NCI-H2081 treated with DMSO at 0.1 percent for 48 hours (cell line): ENCODE data around the gene C3orf20.
"Not testable (repeated sequence)": the region's sequence is repeated elsewhere in the genome, so short reads cannot be mapped to it uniquely, and the experiment has no call there.

Experiments
- DNase-seq: peaks from one replicate; lab custom pipeline; 2025; lab: John Stamatoyannopoulos, UW

C3orf20 gene

DNA sequence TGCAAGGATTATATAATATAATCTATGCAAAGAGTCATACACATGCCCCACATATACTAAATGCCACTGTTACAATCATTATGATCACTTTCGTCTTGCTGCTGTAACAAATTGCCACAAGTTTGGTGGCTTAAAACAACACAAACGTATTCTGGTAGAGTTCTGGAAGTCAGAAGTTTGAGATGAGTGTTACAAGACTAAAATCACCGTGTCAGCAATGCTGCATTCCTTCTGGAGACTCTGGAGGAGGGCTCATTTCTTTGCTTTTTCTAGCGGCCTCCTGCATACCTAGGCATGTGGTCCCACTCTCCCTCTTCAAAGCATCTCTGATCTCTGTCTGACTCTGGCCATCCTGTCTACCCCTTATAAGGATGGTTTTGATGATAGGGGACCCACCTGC is 24.7 kb upstream of the C3orf20 start:
- no peak for DNase-seq

DNA sequence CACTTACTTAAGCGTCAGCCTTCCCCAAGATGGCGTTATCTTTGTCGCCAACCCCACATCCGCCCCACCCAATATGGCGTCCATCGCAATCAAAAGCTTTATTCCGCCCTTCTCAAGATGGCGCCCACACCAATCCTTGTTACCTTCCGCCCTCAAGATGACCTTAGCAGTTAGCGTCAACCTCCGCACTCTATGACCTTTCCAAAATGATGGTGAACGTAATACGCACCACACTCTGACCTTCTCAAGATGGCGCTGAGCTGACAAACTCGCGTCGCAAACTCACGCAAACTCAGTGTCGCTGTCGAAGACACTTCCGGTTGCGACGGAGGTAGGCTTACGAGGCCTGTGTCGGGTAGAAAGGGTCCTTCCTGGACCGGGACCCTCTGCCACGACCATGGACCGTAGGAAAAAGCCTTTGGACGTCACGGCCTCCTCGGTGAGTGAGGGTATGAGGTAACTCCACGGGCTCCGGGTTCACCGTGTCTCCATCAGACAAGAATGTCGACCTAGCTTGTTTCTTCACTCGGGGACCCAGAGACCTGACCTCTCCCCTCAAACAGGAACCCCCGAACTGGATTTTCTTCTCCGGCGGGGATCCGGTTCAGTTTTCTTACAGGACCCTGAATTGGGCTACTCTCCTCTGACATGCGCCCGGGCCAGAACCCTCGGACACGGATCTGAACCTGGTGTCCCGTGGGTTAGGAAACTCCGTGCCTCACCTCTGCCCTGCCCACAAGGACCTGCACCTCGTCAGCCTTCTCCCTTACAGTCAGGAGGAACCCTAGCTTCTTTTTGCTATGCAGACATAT is 23.3 kb upstream of the C3orf20 start, which contains the start of gene CCDC174:
Gene CCDC174 (plus strand): TSS at position 323 of the 812 bp plus-strand sequence. CDS start 75 bp downstream, at position 398.
- peak; percentile 94 for DNase-seq

DNA sequence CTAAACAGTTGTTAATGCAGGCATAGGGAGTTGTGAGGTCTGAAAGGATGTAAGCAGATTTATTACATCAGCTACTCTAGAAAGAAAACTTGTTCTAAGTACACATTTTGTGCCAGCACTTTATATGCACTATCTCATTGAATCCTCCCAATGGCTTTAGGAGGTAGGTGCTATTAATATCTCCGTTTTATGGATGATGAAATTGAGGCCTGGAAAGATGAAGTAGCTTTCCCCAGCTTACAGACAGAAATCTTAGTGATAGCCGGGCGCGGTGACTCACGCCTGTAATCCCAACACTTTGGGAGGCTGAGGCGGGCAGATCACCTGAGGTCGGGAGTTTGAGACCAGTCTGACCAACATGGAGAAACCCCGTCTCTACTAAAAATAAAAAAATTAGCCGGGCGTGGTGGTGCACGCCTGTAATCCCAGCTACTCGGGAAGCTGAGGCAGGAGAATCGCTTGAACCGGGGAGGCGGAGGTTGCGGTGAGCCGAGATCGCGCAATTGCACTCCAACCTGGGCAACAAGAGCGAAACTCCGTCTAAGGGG is 22.5 kb upstream of the C3orf20 start:
- DNase-seq = not testable (repeated sequence)

DNA sequence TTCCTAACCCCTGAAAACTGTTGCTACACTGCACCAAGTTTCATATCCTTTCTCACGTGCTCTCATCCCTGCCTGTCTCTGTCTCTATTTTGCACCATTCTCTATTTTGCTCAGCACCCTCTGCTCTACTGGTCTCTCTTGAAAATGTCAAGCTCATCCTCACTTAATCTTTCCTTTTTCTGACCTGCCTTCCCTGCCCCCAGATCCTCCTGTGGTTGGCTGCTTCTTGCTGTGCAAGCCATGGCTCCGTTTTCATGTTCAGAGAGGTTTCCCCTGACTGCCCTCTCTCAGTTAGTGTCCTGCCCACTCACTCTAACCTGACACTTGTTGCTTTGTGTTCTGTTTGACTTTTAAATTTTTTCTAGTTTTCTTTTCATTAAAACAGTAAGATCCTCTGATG is 17.4 kb upstream of the C3orf20 start:
- no peak for DNase-seq

DNA sequence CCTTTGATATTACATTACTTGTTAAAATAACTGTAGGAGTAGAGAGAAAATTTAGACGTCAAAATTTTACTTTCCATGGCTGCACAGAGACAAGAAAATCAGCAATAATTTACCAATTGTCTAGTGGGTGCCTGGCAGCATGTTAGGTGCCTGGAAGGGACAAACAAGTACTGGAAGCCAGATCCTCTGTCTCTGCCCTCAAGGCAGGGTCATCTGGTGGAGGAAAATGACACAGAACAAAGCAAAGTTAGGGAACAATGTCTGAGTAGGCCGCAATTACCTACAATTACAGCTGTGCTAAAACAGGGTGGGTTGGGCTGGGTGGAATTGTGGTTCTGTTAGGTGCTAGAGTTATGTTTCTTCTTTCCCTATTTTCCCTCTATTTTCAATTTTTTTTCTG is 16.0 kb upstream of the C3orf20 start:
- no peak for DNase-seq

DNA sequence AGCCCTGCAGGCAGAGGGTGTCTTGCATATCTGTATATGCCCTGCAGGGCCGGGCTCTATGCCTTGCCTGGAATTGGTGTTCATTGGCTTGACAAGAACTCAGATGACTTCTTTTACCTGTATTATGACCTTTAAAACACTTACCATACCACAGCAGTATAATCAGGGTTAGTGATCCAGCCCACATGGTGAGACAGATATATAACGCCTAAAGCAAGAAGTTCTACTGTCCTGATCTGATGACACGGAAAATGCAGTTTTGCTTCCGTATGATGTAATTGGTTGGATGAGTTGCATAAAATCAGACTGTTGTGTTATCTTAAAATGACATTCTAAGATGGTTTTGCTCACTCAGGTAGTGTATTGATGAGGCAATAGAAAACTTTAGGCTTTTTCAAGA is 14.0 kb upstream of the C3orf20 start:
- no peak for DNase-seq

DNA sequence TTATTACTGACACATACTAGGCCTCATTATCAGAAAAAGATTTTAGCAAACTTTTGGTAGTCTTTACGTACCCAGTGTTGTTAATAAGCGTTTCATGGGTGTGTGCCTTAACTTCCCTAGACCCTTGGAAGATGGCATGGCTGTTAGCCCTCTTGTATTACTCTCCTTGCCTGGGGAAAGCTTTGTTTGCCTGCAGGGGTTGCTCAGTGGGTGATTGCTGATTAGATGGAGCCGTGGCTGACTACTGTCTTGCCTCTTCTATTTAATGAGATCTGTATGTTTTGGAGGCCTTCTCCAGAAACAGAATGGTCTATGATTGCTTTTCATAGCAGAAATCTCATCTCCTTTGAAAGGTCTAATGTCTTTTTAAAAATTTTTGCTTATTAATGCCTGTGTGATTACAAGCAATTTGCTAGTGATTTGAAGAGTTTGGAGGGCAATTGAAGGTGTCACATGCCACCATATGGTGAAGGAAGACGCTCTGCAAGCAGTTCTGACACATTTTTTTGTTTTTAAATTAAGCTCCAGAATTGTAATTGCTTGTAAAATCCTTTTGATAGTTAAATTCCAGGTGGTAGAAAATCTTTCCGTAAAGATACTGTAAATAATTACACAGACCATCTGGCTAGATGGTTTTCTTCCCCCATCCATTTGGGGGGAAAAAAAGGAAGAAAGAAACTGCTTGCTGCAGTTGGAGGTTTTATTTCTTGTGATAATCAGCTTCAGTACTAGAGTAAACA is 11.4 kb upstream of the C3orf20 start:
- no peak for DNase-seq

DNA sequence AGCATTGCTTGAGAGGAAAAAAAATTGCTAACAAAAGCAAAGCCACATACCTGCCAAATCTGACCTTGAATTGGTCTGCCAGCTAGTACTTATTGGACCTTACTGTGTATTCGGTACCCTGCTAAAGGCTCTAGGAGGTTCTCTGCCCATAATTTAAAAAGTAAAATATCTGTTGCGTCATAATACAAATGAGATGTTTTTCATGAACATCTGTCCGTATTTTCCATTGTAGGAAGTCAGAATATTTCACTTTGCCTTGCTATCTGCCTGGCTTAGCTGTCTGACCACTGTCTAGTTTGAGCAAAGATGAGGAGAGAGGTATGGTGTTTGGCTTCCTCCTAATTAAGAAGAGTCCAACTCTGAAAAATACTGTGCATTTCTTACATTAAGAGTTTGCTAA is 10.8 kb upstream of the C3orf20 start:
- DNase-seq = no peak

DNA sequence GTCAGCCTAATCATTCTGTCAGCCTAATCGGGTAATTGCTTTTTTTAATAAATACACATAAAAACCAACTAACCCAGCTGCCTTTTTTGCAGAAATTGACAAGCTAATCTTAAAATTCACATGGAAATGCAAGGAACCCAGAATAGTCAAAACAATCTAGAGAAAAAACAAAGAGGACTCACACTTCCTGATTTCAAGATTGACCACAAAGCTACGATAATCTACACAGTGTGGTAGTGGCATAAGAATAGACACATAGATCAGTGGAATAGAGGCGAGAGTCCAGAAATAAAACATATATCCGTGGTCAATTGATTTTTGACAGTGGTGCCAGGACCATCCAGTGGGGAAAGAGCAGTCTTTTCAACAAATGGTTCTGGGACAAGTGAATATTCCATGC is 2.4 kb upstream of the C3orf20 start:
- no peak for DNase-seq

DNA sequence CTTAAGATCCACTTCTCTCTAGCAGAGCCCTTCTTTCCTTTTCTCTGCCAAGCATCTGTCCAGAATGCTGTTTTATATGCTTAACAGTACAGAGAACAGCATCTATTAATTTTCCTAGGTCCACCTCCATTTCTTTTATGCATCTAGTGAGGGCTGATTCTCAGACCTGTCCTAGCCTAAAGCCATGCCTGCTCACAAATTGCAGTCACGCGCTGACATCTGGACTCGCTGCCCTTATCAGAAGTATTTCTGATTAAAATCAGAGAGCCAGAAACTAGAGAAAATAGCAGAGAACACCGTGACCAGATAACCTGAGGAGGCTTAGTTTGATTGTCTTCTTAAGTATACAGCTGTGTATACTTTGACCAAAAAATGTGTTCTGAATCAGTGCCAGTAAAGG is 1.9 kb downstream of the C3orf20 start:
- no peak for DNase-seq

DNA sequence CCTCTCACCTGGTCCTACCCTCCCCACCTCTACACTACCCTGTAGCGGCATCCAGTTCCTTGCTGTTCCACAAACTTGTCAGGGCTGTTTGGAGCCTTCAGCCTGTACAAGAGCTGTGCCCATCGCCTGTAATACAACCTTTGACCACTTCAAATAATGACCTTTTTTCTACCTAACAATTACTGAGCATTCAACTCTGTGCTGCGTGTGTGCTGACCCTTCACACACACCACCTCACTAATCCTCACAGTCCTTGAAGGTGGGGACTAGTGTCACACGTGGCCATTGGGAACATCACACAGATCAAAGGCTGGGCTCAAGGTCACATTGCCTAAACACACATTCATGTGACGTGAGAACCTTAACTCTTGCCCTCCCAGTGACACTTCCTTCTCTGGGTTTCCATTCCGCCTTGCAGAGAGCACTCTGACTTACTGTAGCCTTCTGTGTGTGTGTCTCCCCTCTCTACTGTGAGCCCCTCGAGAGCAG is 3.1 kb downstream of the C3orf20 start:
- no peak for DNase-seq

DNA sequence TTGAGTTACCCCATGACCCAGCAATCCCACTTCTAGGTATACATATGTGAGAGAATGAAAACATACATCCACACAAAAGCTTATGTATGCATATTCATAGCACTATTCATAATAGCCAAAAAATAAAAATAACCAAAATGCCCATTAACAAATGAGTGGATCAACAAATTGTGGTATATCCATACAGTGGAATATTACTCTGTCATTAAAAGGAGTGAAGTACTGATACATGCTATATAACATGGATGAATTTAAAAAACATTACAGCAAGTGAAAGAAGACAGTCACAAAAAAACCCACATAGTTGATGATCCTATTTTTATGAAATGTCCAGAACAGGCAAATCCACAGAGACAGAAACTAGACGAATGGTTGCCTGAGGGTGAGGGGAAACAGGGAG is 5.2 kb downstream of the C3orf20 start:
- DNase-seq = no peak

DNA sequence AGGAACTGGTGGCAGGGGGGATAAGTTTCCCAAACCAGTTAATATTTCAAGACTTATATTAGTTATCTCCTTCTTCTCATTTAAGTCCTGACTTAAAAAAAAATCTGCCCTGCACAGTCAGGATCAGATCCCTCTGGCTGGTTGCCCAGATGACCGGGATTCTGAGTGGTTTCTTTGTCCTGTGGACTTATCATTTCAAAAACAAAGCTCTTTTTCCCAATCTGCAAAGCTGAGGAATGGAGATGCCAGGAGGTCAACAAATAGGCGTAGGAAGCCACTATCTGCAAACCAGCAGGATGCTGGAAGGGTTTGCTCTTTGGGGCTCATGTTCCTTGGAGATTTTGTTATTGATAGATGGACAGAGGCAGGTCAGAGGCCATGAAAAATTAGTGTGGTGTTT is 5.8 kb downstream of the C3orf20 start:
- no peak for DNase-seq

DNA sequence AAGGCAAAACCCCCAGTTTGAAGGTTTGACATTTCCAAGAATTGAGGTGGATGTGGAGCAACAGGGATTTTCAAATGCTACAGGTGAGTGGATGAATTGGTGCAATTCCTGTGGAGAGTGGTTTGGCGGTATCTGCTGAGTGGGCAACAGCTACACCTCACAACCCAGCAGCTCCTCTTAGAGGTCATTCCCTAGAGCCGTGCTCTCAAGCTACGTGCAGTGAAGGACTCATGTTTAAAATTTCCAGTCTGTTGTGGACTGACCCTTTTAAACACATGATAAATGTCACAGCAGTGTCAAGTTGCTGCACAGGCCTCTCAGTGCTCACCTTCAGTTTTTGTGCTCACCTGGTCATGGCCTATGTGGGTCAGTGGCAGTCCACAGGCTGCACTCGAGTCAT is 9.5 kb downstream of the C3orf20 start:
- no peak for DNase-seq

DNA sequence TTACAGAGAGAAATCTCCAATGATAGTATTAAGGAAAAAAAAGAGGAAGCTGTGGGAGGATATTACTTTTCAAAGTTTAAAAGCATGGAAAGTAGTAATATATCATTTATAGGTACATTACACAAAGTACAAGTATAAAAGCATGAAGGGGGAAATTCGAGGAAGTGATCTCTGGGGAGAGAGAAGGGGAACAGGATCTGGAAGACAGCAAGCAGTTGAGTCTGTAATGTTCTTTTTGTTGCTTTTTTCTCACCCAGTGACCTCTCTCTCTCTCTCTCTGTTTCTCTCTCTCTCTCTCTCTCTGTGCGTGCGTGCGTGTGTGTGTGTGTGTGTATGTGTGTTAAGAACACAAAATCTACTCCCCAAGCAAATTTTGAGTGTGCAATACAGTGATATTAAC is 10.2 kb downstream of the C3orf20 start:
- no peak for DNase-seq

DNA sequence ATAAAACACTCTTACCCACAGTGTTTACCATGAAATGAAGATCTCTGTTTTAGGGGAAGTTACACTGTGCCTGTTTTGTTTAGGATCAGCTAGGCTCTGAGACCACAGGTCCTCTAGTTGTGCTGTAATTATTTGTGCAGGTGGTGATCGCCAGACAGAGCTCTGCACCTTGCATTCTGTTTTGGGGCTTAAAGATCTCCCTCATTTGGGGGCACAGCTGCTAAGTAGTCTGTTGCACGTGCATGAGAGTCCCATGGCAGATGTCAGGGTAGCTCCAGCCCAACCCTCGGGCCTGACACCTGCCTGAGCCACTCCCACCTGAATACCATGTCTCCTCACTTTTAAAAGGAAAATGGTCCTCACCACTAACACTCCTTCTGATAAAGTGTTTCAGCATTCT is 12.4 kb downstream of the C3orf20 start:
- DNase-seq = no peak

DNA sequence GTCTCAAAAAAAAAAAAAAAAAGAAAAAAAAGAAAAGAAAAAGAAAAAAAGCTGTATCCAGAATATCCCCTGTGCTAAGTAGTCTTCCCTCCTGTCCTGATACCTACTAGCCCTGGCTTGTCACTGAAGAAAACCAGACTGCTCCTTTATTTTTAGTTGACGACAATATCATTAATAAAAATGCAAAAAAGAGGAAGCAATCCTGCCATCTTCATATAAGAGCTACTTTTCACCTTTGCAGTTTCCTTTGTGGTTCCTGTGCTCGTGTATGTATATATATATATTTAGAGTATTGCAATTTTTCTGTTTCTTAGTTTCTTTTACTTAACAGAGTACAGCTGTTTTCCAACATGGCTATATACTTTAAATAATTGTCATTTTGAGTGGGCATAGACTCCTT is 13.6 kb downstream of the C3orf20 start:
- DNase-seq = no peak

DNA sequence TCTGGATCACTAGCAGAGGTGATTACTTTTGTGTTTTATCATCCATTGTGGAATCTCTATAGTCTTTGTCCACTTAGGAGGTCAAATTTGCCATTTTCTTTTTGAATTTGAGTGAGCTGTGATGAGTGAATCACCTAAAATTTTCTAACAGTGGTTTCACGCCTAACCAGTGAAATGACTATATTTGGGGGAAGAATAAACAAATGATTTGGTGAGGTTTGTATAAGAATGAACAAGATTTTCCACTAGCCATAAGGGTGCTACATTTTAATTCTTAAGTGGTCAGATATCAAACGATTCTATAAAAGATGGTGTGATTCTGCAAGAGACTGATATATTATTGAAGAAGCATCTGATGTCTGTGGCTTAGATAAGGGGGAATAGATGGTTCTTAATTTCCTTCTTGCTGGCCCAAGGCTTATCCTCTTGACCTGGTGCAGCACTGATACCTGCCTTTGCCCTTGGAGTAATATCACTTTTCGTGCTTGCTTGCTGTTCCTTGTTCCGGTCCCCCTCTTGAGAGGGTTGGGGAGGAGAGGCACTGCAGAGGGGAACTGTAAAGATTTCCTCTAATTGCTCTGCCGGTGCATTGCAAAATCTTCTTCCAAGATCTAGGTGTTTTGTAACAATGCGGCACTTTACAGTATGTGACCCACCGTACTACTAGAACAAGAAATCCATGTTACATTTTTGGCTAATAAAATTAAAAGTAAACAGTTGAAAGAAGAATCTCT is 14.5 kb downstream of the C3orf20 start:
- DNase-seq = no peak

DNA sequence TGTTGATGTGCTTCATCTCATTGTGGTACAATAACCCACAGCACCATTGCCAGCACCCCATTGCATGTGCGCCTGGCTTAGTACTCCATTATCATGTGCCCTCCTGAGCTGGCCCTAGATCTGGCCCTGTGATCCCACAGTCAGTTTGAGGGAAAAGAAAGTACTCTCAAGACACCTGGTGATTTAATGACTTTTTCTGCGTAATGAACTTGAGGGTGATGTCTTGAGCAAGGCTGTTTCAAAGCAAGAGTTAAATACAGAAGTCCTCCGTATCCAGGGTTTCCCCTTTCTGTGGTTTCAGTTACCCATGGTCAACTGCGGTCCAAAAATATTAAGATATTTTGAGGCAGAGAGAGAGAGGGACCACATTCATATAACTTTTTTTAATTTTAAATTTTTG is 16.3 kb downstream of the C3orf20 start:
- DNase-seq = no peak

DNA sequence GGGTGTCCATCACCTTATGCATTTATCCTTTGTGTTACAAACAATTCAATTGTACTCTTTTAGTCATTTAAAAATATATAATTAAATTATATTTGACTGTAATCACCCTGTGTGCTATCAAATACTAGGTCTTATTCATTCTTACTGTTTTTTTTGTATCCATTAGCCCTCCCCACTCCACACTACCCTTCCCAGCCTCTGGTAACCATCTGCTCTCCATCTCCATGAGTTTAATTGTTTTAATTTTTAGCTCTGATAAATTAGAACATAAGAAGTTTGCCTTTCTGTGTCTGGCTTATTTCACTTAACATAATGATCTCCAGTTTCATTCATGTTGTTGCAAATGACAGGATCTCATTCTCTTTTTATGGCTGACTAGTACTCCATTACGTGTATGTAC is 16.8 kb downstream of the C3orf20 start:
- no peak for DNase-seq

DNA sequence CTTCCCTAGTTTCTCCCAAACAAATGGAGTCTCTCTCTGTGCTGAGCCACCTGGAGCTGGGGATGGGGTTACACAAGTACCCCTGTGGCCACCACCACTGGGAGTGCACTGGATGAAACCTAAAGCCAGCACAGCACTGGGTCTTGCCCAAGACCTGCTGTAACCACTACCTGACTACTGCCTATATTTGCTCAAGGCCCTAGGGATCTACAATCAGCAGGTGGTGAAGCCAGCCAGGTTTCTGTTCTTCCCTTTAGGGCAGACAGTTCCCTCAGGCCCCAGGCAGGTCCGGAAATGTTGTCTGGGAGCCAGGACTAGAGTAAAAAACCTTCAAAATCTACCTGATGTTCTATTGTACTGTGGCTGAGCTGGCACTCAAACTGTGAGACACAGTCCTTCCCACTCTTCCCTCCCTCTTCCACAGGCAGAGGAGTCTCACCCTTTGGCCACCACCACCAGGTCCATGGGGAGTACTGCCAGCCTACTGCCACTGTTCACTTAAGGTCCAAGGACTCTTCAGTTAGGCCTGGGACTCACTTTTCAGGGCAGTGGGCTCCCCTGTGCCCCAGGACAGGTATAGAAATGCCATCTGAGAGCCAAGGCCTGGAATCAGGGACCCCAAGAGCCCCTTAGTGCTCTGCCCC is 23.8 kb downstream of the C3orf20 start:
- DNase-seq = no peak

DNA sequence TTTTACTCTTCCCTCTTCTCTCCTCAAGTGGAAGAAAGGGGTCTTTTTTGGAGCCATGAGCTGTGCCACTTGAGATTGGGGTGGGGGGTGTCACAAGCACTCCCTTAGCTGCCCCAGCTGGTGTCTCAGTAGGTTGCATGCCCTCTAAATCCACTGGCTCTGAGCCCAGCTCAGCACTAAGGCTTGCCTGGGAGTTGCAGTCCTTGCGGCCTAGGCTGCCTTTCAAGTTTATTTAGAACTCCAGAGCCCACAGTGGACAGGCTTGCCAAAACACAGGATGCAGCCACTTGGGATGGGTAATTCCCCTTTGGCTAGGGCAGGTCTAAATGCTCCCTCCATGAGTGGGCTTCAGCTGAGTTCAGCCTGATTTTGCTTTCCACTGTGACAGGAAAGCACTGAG is 24.7 kb downstream of the C3orf20 start:
- no peak for DNase-seq
